ENCODE results near the gene MRPL51.

DNA sequence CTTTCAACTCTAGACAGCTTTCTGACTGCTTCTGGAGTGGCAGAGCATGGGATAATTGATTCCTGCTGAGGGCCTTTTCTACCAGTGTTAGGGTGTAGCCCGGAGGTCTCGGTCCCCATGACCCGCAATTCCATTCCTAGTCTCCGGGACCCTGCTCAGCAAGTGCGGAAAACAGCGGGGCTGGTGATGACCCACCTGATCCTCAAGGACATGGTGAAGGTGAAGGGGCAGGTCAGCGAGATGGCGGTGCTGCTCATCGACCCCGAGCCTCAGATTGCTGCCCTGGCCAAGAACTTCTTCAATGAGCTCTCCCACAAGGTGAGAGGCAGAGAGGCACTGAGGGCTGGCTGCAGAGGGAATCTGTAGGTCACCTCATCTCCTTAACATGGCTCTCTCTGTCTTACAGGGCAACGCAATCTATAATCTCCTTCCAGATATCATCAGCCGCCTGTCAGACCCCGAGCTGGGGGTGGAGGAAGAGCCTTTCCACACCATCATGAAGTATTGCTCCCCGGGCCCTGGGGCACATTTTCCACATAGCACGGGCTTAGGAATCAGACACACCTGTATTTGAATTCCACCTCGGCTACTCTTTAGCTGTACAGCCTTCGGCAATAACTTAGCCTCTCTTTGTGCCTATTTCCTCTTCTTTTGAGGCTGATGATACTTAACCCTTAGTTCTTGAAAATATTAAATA is 35.6 kb upstream of the MRPL51 start:
- TF ChIP-seq, protein P1, sequence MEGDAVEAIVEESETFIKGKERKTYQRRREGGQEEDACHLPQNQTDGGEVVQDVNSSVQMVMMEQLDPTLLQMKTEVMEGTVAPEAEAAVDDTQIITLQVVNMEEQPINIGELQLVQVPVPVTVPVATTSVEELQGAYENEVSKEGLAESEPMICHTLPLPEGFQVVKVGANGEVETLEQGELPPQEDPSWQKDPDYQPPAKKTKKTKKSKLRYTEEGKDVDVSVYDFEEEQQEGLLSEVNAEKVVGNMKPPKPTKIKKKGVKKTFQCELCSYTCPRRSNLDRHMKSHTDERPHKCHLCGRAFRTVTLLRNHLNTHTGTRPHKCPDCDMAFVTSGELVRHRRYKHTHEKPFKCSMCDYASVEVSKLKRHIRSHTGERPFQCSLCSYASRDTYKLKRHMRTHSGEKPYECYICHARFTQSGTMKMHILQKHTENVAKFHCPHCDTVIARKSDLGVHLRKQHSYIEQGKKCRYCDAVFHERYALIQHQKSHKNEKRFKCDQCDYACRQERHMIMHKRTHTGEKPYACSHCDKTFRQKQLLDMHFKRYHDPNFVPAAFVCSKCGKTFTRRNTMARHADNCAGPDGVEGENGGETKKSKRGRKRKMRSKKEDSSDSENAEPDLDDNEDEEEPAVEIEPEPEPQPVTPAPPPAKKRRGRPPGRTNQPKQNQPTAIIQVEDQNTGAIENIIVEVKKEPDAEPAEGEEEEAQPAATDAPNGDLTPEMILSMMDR (conservative IDR thresholded peaks at IDR 0.05; ENCODE audit: low read length): no peak
- TF ChIP-seq EZH2phosphoT487 (IDR thresholded peaks at IDR 0.05; ENCODE audit: borderline replicate concordance, low read depth, low read length): no peak

Measured in OCI-LY7 (cell line).